H9 (cell line): ENCODE results near the gene B3GNT3. TPM values are rescaled to one million over a fixed set of nuclear protein-coding genes. Genes with fewer than 3 reads are reported as not detected.
A peak's percentile ranks its signal among the peaks of the same experiment; 100 is the strongest.

Source experiments
- DNase-seq: peaks from one replicate; pipeline ENCODE4 v3.0.0-alpha.2; 2017
- H2AFZ ChIP-seq: one replicate; pipeline ENCODE4 v1.6.1; 2013; ENCODE audit warnings: mild to moderate bottlenecking, low read length, control low read depth, moderate library complexity
- H2AK5ac ChIP-seq: 2 replicates; pipeline ENCODE4 v1.6.1; 2013; ENCODE audit warnings: low read length, control low read depth, mixed read lengths; ENCODE audit not compliant: insufficient read length
- H2BK120ac ChIP-seq: one replicate; pipeline ENCODE4 v1.6.1; 2013; ENCODE audit warnings: low read depth, mild to moderate bottlenecking, low read length, control low read depth, inconsistent platforms; ENCODE audit not compliant: poor library complexity, severe bottlenecking
- H2BK12ac ChIP-seq: 2 replicates; pipeline ENCODE4 v1.6.1; 2013; ENCODE audit warnings: low read length, control low read depth, mixed read lengths, low read depth; ENCODE audit not compliant: insufficient read length
- H2BK15ac ChIP-seq: 2 replicates; pipeline ENCODE4 v1.6.1; 2013; ENCODE audit warnings: low read depth, low read length, control low read depth
- H2BK20ac ChIP-seq: one replicate; pipeline ENCODE4 v1.6.1; 2013; ENCODE audit warnings: low read depth, mild to moderate bottlenecking, low read length, control low read depth, inconsistent platforms; ENCODE audit not compliant: poor library complexity, severe bottlenecking
- H2BK5ac ChIP-seq: 2 replicates; pipeline ENCODE4 v1.6.1; 2013; ENCODE audit warnings: low read length, control low read depth, mixed read lengths; ENCODE audit not compliant: insufficient read length
- H3K14ac ChIP-seq: 2 replicates; pipeline ENCODE4 v1.6.1; 2013; ENCODE audit warnings: low read length, control low read depth; ENCODE audit not compliant: insufficient read depth
- H3K18ac ChIP-seq: 2 replicates; pipeline ENCODE4 v1.6.1; 2013; ENCODE audit warnings: low read depth, mild to moderate bottlenecking, mixed read lengths, low read length, control low read depth; ENCODE audit not compliant: insufficient read length
- H3K23ac ChIP-seq: 2 replicates; pipeline ENCODE4 v1.6.1; 2013; ENCODE audit warnings: low read length, control low read depth, mixed read lengths, low read depth; ENCODE audit not compliant: insufficient read length
- H3K23me2 ChIP-seq: 2 replicates; pipeline ENCODE4 v1.6.1; 2013; ENCODE audit warnings: low read depth, mild to moderate bottlenecking, mixed read lengths, low read length, control low read depth; ENCODE audit not compliant: insufficient read length, poor library complexity, severe bottlenecking
- H3K27ac ChIP-seq: 2 replicates; pipeline ENCODE4 v1.5.1; 2013; ENCODE audit warnings: low read length, control low read depth, mixed read lengths, low read depth; ENCODE audit not compliant: insufficient read length
- H3K27me3 ChIP-seq: 2 replicates; pipeline ENCODE4 v1.6.1; 2013; ENCODE audit warnings: low read length, control low read depth, inconsistent platforms; ENCODE audit not compliant: insufficient read depth
- H3K4ac ChIP-seq: 2 replicates; pipeline ENCODE4 v1.6.1; 2013; ENCODE audit warnings: low read depth, mild to moderate bottlenecking, control low read depth, inconsistent platforms, low read length, moderate library complexity
- H3K4me1 ChIP-seq: 2 replicates; pipeline ENCODE4 v1.6.1; 2013; ENCODE audit warnings: low read length, control low read depth, inconsistent platforms; ENCODE audit not compliant: insufficient read depth
- H3K4me2 ChIP-seq: 2 replicates; pipeline ENCODE4 v1.6.1; 2013; ENCODE audit warnings: low read length, control low read depth, mixed read lengths; ENCODE audit not compliant: insufficient read length, insufficient read depth
- H3K56ac ChIP-seq: 2 replicates; pipeline ENCODE4 v1.6.1; 2013; ENCODE audit warnings: low read depth, mild to moderate bottlenecking, mixed read lengths, low read length, control low read depth; ENCODE audit not compliant: insufficient read length
- H3K79me1 ChIP-seq: 2 replicates; pipeline ENCODE4 v1.6.1; 2013; ENCODE audit warnings: low read depth, mild to moderate bottlenecking, moderate library complexity, low read length, control low read depth, inconsistent platforms; ENCODE audit not compliant: insufficient read depth, poor library complexity, severe bottlenecking
- H3K79me2 ChIP-seq: 2 replicates; pipeline ENCODE4 v1.6.1; 2013; ENCODE audit warnings: low read length, control low read depth, inconsistent platforms; ENCODE audit not compliant: insufficient read depth
- H3K9ac ChIP-seq: 2 replicates; pipeline ENCODE4 v1.6.1; 2013; ENCODE audit warnings: low read length, control low read depth, mixed read lengths; ENCODE audit not compliant: insufficient read length; ENCODE audit errors: extremely low read depth
- H3K9me3 ChIP-seq: one replicate; pipeline ENCODE4 v1.6.1; 2013; ENCODE audit warnings: low read depth, low read length, inconsistent platforms; ENCODE audit not compliant: control insufficient read depth
- H3T11ph ChIP-seq: one replicate; pipeline ENCODE4 v1.6.1; 2013; ENCODE audit warnings: mild to moderate bottlenecking, low read length, control low read depth, inconsistent platforms
- H4K20me1 ChIP-seq: one replicate; pipeline ENCODE4 v1.6.1; 2013; ENCODE audit not compliant: control insufficient read depth, insufficient read length, insufficient read depth
- H4K5ac ChIP-seq: 2 replicates; pipeline ENCODE4 v1.6.1; 2013; ENCODE audit warnings: low read depth, mild to moderate bottlenecking, mixed read lengths, low read length, control low read depth; ENCODE audit not compliant: insufficient read length
- H4K8ac ChIP-seq: replicated peaks from 2 replicates; pipeline ENCODE4 v1.6.1; 2013; ENCODE audit warnings: low read length, control low read depth, mixed read lengths, low read depth; ENCODE audit not compliant: insufficient read length
- H4K91ac ChIP-seq: 2 replicates; pipeline ENCODE4 v1.6.1; 2013; ENCODE audit warnings: low read depth, mild to moderate bottlenecking, moderate library complexity, mixed read lengths, low read length, control low read depth; ENCODE audit not compliant: insufficient read length
- H3K27ac Mint-ChIP-seq, 3 experiments: 2 replicates in 2 of 3; 3 replicates in 1 of 3; pipeline ENCODE4 v1.8.0; 2020 to 2021; ENCODE audit warnings: mixed read lengths in 3 of 3, mild to moderate bottlenecking in 1 of 3, moderate library complexity in 1 of 3
- H3K27me3 Mint-ChIP-seq: 2 replicates; pipeline ENCODE4 v1.8.0; 2021; ENCODE audit warnings: low read depth, mild to moderate bottlenecking, moderate library complexity, mixed read lengths
- H3K36me3 Mint-ChIP-seq, 3 experiments: 2 replicates in 2 of 3; 3 replicates in 1 of 3; pipeline ENCODE4 v1.8.0; 2020 to 2021; ENCODE audit warnings: low read depth in 3 of 3, mixed read lengths in 3 of 3; ENCODE audit not compliant: insufficient read depth in 1 of 3
- H3K4me1 Mint-ChIP-seq, 2 experiments: 2 replicates each; pipeline ENCODE4 v1.8.0; 2020; ENCODE audit warnings: mixed read lengths in 2 of 2
- H3K4me3 Mint-ChIP-seq, 2 experiments: 2 replicates in 1 of 2; 3 replicates in 1 of 2; pipeline ENCODE4 v1.8.0; 2020 to 2021; ENCODE audit warnings: mild to moderate bottlenecking in 2 of 2, mixed read lengths in 2 of 2, moderate library complexity in 1 of 2
- H3K9me3 Mint-ChIP-seq, 2 experiments: 2 replicates in 1 of 2; 3 replicates in 1 of 2; pipeline ENCODE4 v1.8.0; 2020; ENCODE audit warnings: mild to moderate bottlenecking in 2 of 2, mixed read lengths in 2 of 2, moderate library complexity in 1 of 2
- CTCF ChIP-seq: fragments of 200-600 bp; sonication (generic); conservative IDR thresholded peaks from 3 replicates; pipeline ENCODE4 v1.8.0; 2021; ENCODE audit warnings: antibody characterized with exemption, mild to moderate bottlenecking
- WGBS: extraction: QIAGEN DNeasy Blood & Tissue Kit; methylation state at CpG from one replicate; pipeline ENCODE4 v1.1.7; 2013; ENCODE audit warnings: missing lambda C conversion rate, low lambda C conversion rate, mixed read lengths; ENCODE audit not compliant: insufficient read length; ENCODE audit errors: extremely low coverage; 5-methylcytosine and 5-hydroxymethylcytosine counted together
- total RNA-seq: library from RNA; stranded (reverse); gene quantifications from 2 replicates; pipeline ENCODE4 v1.2.1, GENCODE V29; 2021

The B3GNT3 gene
- total RNA-seq, 1 experiment from 2014 or later: 0.96 TPM

GRCh38 chr19:17817668-17818363 lies 22.9 kb downstream of the B3GNT3 start:
- no peaks in the 10 kb centered on the region for H3K23me2 ChIP-seq
- no peak overlapping the region for H3K4me2 ChIP-seq
- H2AFZ ChIP-seq: no peak overlapping the region
- no peaks in the 10 kb centered on the region for H3K9me3 ChIP-seq
- no peak overlapping the region for H4K5ac ChIP-seq
- TF ChIP-seq CTCF: no peak
- H3K4ac ChIP-seq: no peak overlapping the region
- no peak overlapping the region for H2BK20ac ChIP-seq
- no peak for DNase-seq
- no peaks in the 10 kb centered on the region for H3K79me2 ChIP-seq
- no peak overlapping the region for H3K27ac ChIP-seq
- H3K18ac ChIP-seq: no peak overlapping the region
- no peak overlapping the region for H3T11ph ChIP-seq
- no peaks in the 10 kb centered on the region for H3K4me1 ChIP-seq
- no peak overlapping the region for H2BK15ac ChIP-seq
- H4K20me1 ChIP-seq: no peaks in the 10 kb centered on the region
- H3K36me3 Mint-ChIP-seq: no peaks in the 10 kb centered on the region
- no peaks in the 10 kb centered on the region for H3K79me1 ChIP-seq
- no peaks in the 10 kb centered on the region for H3K4me1 Mint-ChIP-seq
- H2BK12ac ChIP-seq: no peak overlapping the region
- no peak overlapping the region for H3K9ac ChIP-seq
- no peak overlapping the region for H2BK120ac ChIP-seq
- no CpG with 5 or more reads among the region's 13 CpGs for WGBS
- H2BK5ac ChIP-seq: no peak overlapping the region
- no peak overlapping the region for H3K23ac ChIP-seq
- no peak overlapping the region for H3K56ac ChIP-seq
- H4K8ac ChIP-seq: no peak overlapping the region
- H3K27me3 ChIP-seq: no peaks in the 10 kb centered on the region
- H3K4me3 Mint-ChIP-seq: peak overlapping the region in 1 of 2 experiments; percentile 57; a peak in 2 of 5 replicates
- H3K27me3 Mint-ChIP-seq: no peaks in the 10 kb centered on the region; the same call in 1 of the 2 replicates
- no peak overlapping the region for H4K91ac ChIP-seq
- no peak overlapping the region for H3K27ac Mint-ChIP-seq
- H3K9me3 Mint-ChIP-seq: no peaks in the 10 kb centered on the region
- H3K14ac ChIP-seq: no peak overlapping the region
- no peak overlapping the region for H2AK5ac ChIP-seq
